GM13977 (cell line): ENCODE data around the gene TAF1.
"Not testable (repeated sequence)": the region's sequence is repeated elsewhere in the genome, so short reads cannot be mapped to it uniquely, and the experiment has no call there.

Experiments
- DNase-seq: peaks from one replicate; pipeline ENCODE4 v3.0.0; 2012; ENCODE audit warnings: low spot score
- CTCF ChIP-seq: IDR thresholded peaks from 2 replicates; pipeline ENCODE4 v1.5.1; 2012; ENCODE audit warnings: mild to moderate bottlenecking, control low read depth; ENCODE audit not compliant: insufficient read depth; ENCODE audit errors: extremely low read depth, missing control alignments
- in situ Hi-C: fragments of 300-500 bp; cut with MboI; formaldehyde crosslinking; loops from one replicate; pipeline ENCODE4 v1.12.0; 2022; ENCODE audit warnings: low sequenced_read_pairs, low pct_unique_long_range_greater_than_20kb, mixed read lengths, inconsistent platforms; ENCODE audit not compliant: unreplicated experiment

The TAF1 gene

GRCh38 chrX:71393919-71394318, 27.8 kb downstream of the TAF1 start:
- DNase-seq, result no peak
- TF ChIP-seq CTCF, result no peak
- in situ Hi-C loops, result no loop called here

- in situ Hi-C loops, result no loop called here
- DNase-seq, result no peak
- TF ChIP-seq CTCF, result no peak
Measured at GRCh38 chrX:71396576-71396975, 30.4 kb downstream of the TAF1 start.

GRCh38 chrX:71400710-71401109, 34.6 kb downstream of the TAF1 start:
- in situ Hi-C loops, result no loop called here
- TF ChIP-seq CTCF, result no peak
- DNase-seq, result no peak

GRCh38 chrX:71416260-71416659, 50.1 kb downstream of the TAF1 start:
- in situ Hi-C loops, DNase-seq: not testable (repeated sequence)

GRCh38 chrX:71420686-71421085, 54.5 kb downstream of the TAF1 start:
- TF ChIP-seq CTCF, result no peak
- in situ Hi-C loops, result no loop called here

GRCh38 chrX:71432733-71433132, 66.6 kb downstream of the TAF1 start:
- in situ Hi-C loops, result no loop called here
- TF ChIP-seq CTCF, result no peak
- no peak for DNase-seq

More at GRCh38 chrX:71420686-71421085, 54.5 kb downstream of the TAF1 start:
- no peak for DNase-seq

GRCh38 chrX:71438750-71439149, 72.6 kb downstream of the TAF1 start:
- in situ Hi-C loops, result no loop called here
- no peak for TF ChIP-seq CTCF

More at GRCh38 chrX:71438750-71439149, 72.6 kb downstream of the TAF1 start:
- no peak for DNase-seq
